KBM-7 (cell line): ENCODE results near the gene RRP36.
A peak's percentile ranks its signal among the peaks of the same experiment; 100 is the strongest.

Experiments
- DNase-seq: peaks from one replicate; pipeline ENCODE4 v3.0.0-alpha.2; 2015
- in situ Hi-C: fragments of 300-500 bp; cut with MboI; formaldehyde crosslinking; loops from 2 replicates; pipeline ENCODE4 v1.14.3; 2020; ENCODE audit warnings: low sequenced_read_pairs, low pct_unique_long_range_greater_than_20kb, mixed read lengths

Gene RRP36

GRCh38 chr6:43058531-43058930 lies 37.1 kb downstream of the RRP36 start:
- in situ Hi-C loops = no loop called here
- no peak for DNase-seq

GRCh38 chr6:43059168-43060033 lies 38.0 kb downstream of the RRP36 start, which contains the start of the genes KLC4 and MRPL2:
TSS of gene KLC4 (plus strand) at chr6:43059631. CDS start at chr6:43061336, 1,705 bp downstream.
TSS of gene MRPL2 (minus strand) at chr6:43059434. CDS start at chr6:43059381, 53 bp downstream.
- in situ Hi-C loops = no loop called here
- peak; percentile 99 for DNase-seq

- DNase-seq = no peak
- in situ Hi-C loops = no loop called here
Observed at GRCh38 chr6:43060034-43060754, 38.8 kb downstream of the RRP36 start.

- in situ Hi-C loops = no loop called here
- no peak for DNase-seq
Observed at GRCh38 chr6:43060755-43061633, 39.6 kb downstream of the RRP36 start.

GRCh38 chr6:43061861-43062260 lies 40.4 kb downstream of the RRP36 start:
- DNase-seq = no peak
- in situ Hi-C loops = no loop called here

GRCh38 chr6:43062818-43063217 lies 41.4 kb downstream of the RRP36 start:
- no peak for DNase-seq
- in situ Hi-C loops = no loop called here

GRCh38 chr6:43070028-43070632 lies 48.7 kb downstream of the RRP36 start:
- peak; percentile 55 for DNase-seq
- in situ Hi-C loops = no loop called here

- in situ Hi-C loops = no loop called here
- no peak for DNase-seq
Observed at GRCh38 chr6:43074847-43075669, 53.6 kb downstream of the RRP36 start.

- DNase-seq = peak; percentile 45
- in situ Hi-C loops = no loop called here
Observed at GRCh38 chr6:43075670-43076463, 54.4 kb downstream of the RRP36 start, which contains the start of gene PTK7. TSS of gene PTK7 (plus strand) at chr6:43076314. CDS start at chr6:43076489, 175 bp downstream.

- DNase-seq = peak; percentile 48
- in situ Hi-C loops = no loop called here
Observed at GRCh38 chr6:43076464-43077332, 55.3 kb downstream of the RRP36 start.

- in situ Hi-C loops = no loop called here
- DNase-seq = no peak
Observed at GRCh38 chr6:43077333-43077809, 55.9 kb downstream of the RRP36 start.

- in situ Hi-C loops = no loop called here
- no peak for DNase-seq
Observed at GRCh38 chr6:43077981-43078511, 56.6 kb downstream of the RRP36 start.

- DNase-seq = no peak
Observed at GRCh38 chr6:43078691-43079090, 57.3 kb downstream of the RRP36 start.

More at GRCh38 chr6:43078691-43079090, 57.3 kb downstream of the RRP36 start:
- in situ Hi-C loops = no loop called here
